ENCODE measurements around the gene DYRK1A. TPM values are rescaled to one million over a fixed set of nuclear protein-coding genes. Genes with fewer than 3 reads are reported as not detected.

DYRK1A gene
- total RNA-seq, 1 donor from 2014 or later, result 88.8 TPM

- intact Hi-C loops (cut with micrococcal nuclease), result loop anchor here (10.0 kb wide), 1 partner anchor 95 kb away; no protein-coding TSS in a partner anchor
Observed at GRCh38 chr21:37469441-37469840, 102.9 kb downstream of the DYRK1A start.

GRCh38 chr21:37472581-37472980 lies 106.0 kb downstream of the DYRK1A start:
- intact Hi-C loops (cut with micrococcal nuclease), result no loop called here

GRCh38 chr21:37473491-37473890 lies 106.9 kb downstream of the DYRK1A start:
- intact Hi-C loops (cut with micrococcal nuclease), result no loop called here

GRCh38 chr21:37474342-37474741 lies 107.8 kb downstream of the DYRK1A start:
- intact Hi-C loops (cut with micrococcal nuclease), result no loop called here

- intact Hi-C loops (cut with micrococcal nuclease), result no loop called here
Observed at GRCh38 chr21:37475186-37475868, 108.8 kb downstream of the DYRK1A start.

GRCh38 chr21:37478794-37479193 lies 112.2 kb downstream of the DYRK1A start:
- intact Hi-C loops (cut with micrococcal nuclease), result no loop called here

- intact Hi-C loops (cut with micrococcal nuclease), result no loop called here
Observed at GRCh38 chr21:37483776-37484175, 117.2 kb downstream of the DYRK1A start.

- intact Hi-C loops (cut with micrococcal nuclease), result no loop called here
Observed at GRCh38 chr21:37484535-37485474, 118.2 kb downstream of the DYRK1A start.

- intact Hi-C loops (cut with micrococcal nuclease), result no loop called here
Observed at GRCh38 chr21:37489553-37489952, 123.0 kb downstream of the DYRK1A start.

GRCh38 chr21:37490084-37490483 lies 123.5 kb downstream of the DYRK1A start:
- intact Hi-C loops (cut with micrococcal nuclease), result loop anchor here (10.0 kb wide), 1 partner anchor 325 kb away; no protein-coding TSS in a partner anchor

GRCh38 chr21:37496972-37497371 lies 130.4 kb downstream of the DYRK1A start:
- intact Hi-C loops (cut with micrococcal nuclease), result loop anchor here (10.0 kb wide), 1 partner anchor 332 kb away; no protein-coding TSS in a partner anchor

GRCh38 chr21:37498664-37499063 lies 132.1 kb downstream of the DYRK1A start:
- intact Hi-C loops (cut with micrococcal nuclease), result loop anchor here (10.0 kb wide), 1 partner anchor 334 kb away; no protein-coding TSS in a partner anchor

- intact Hi-C loops (cut with micrococcal nuclease), result no loop called here
Observed at GRCh38 chr21:37502947-37503346, 136.4 kb downstream of the DYRK1A start.

GRCh38 chr21:37503848-37504467 lies 137.4 kb downstream of the DYRK1A start:
- intact Hi-C loops (cut with micrococcal nuclease), result no loop called here

- intact Hi-C loops (cut with micrococcal nuclease), result no loop called here
Observed at GRCh38 chr21:37505963-37506362, 139.4 kb downstream of the DYRK1A start.

- intact Hi-C loops (cut with micrococcal nuclease), result no loop called here
Observed at GRCh38 chr21:37507716-37508115, 141.1 kb downstream of the DYRK1A start.

- intact Hi-C loops (cut with micrococcal nuclease), result no loop called here
Observed at GRCh38 chr21:37508341-37508740, 141.8 kb downstream of the DYRK1A start.

- intact Hi-C loops (cut with micrococcal nuclease), result no loop called here
Observed at GRCh38 chr21:37509802-37510393, 143.3 kb downstream of the DYRK1A start.

- intact Hi-C loops (cut with micrococcal nuclease), result no loop called here
Observed at GRCh38 chr21:37511848-37512247, 145.3 kb downstream of the DYRK1A start.

- intact Hi-C loops (cut with micrococcal nuclease), result no loop called here
Observed at GRCh38 chr21:37513383-37513782, 146.8 kb downstream of the DYRK1A start.

GRCh38 chr21:37514038-37514667 lies 147.6 kb downstream of the DYRK1A start:
- intact Hi-C loops (cut with micrococcal nuclease), result no loop called here

Measured in T-helper 2 cell treated with Interferon-gamma antibody and Interleukin-4, amounts not matched to agents 100 ng/mL and 5 ng/mL, for 36 hours (primary cell).